ENCODE data around the gene RCBTB2. TPM values are rescaled to one million over a fixed set of nuclear protein-coding genes. Genes with fewer than 3 reads are reported as not detected.
"Not testable (repeated sequence)": the region's sequence is repeated elsewhere in the genome, so short reads cannot be mapped to it uniquely, and the experiment has no call there.

RCBTB2 gene
- total RNA-seq, result 10 to 100 TPM in 1 of 4 donors, 1 to 10 TPM in 3; 7.0 to 10.6 (median 8.5) TPM

DNA sequence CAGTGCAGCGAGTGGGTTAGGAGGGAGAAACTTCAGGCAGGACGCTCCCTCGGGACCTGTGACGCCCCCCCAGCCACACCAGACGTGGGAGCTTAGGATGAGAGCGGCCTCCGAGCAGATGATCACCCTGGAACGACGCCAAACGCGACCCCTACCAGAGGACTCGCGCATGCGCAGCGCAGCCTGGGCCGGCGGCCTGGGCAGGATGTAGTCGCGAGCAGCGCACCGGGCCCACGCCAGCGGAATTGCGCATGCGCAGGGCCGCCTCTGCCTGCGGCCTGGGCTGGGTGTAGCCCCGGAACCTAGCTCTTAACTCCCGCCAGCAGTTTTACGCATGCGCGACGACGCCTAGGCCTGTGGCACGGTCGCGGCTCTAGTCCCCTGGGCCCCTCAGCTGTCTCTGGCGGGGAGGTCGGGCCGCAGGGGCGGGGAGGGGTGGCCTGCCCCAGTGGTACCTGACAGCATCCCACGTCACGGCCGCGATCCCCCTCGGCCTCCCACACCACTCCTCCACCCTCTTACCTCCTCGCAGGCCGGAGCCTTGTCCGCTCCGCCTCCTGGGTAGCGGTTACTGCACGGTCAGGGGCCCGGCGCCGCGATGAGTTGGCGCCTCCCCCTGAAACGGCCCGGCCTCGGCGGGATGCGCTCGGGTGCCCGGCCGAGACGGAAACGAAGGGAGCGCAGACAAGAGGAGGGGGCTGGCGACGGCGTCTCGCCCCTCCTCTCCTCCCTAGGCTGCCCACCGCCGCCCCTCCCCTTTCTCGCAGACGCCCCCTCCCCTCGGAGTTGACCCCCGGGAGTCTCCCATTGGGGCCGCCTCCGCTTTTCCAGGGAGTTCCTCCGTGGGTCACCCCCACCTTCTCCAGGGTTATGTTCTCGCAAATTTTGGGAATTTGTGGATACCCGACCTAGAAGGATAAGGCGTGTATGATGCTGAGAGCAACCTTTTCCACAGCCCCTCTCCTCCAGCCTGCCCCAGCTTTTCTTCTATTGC is at the start of gene RCBTB2:
Gene RCBTB2 (minus strand): TSS at position 575 of the 994 bp plus-strand sequence. CDS start 11,141 bp downstream, outside the sequence.
- H3K36me3 ChIP-seq, result no peaks in the 10 kb centered on the region
- WGBS, 2 donors, result 0 to 1% methylated on average over 60 to 81 of the region's 84 CpGs
- peak; percentile 85 to 96 for TF ChIP-seq POLR2A (IDR thresholded peaks at IDR 0.05)
- TF ChIP-seq EP300 (IDR thresholded peaks at IDR 0.05), result peak; percentile 79 to 99
- TF ChIP-seq, protein P1, sequence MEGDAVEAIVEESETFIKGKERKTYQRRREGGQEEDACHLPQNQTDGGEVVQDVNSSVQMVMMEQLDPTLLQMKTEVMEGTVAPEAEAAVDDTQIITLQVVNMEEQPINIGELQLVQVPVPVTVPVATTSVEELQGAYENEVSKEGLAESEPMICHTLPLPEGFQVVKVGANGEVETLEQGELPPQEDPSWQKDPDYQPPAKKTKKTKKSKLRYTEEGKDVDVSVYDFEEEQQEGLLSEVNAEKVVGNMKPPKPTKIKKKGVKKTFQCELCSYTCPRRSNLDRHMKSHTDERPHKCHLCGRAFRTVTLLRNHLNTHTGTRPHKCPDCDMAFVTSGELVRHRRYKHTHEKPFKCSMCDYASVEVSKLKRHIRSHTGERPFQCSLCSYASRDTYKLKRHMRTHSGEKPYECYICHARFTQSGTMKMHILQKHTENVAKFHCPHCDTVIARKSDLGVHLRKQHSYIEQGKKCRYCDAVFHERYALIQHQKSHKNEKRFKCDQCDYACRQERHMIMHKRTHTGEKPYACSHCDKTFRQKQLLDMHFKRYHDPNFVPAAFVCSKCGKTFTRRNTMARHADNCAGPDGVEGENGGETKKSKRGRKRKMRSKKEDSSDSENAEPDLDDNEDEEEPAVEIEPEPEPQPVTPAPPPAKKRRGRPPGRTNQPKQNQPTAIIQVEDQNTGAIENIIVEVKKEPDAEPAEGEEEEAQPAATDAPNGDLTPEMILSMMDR (IDR thresholded peaks at IDR 0.05), result peak in 1 of 5 experiments; percentile 8
- no peaks in the 10 kb centered on the region for H3K27me3 ChIP-seq
- peaks cover 0 to 29% (median 11%) of the 10 kb centered on the region in 4 donors for H3K4me1 ChIP-seq
- peak within 1 kb of the TSS; percentile 97 to 99 (median 98) for H3K27ac ChIP-seq
- peak within 1 kb of the TSS; percentile 63 to 88 (median 75) for H3K4me3 ChIP-seq
- H3K9me3 ChIP-seq, result peaks cover 0 to 2% (median 0%) of the 10 kb centered on the region in 4 donors
- peak; percentile 93 to 97 for DNase-seq (ENCODE audit: low spot score in 2 of 2)

DNA sequence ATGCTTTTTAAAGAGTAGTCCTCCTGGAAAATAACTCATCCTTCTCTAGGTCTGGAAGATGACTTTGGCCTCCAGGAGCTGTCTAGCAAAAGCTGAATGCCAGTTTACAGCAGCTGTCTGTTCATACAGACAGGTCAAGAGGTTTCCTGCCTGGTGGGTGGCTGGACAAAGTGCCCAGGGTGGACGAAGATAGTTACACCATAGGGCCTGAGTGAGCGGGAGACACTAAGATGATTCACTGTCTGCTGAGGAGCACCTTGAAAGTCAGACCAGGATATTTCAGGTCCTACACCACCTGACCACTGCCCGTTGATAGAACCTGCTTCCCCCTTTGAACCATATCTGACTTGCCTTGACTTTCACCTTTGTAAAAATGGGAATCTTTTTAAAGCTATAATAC is 49.2 kb upstream of the RCBTB2 start:
- Histone ChIP-seq H3K9me3 (no peaks in the 10 kb centered on the region), H3K4me3 (no peak overlapping the region), H3K27me3 (no peaks in the 10 kb centered on the region), H3K4me1 (peaks cover 0 to 78% (median 34%) of the 10 kb centered on the region in 4 donors), H3K27ac (peak overlapping the region in 2 of 4 donors; percentile 74 to 80), H3K36me3 (no peaks in the 10 kb centered on the region)
- TF ChIP-seq POLR2A (IDR thresholded peaks at IDR 0.05), result no peak
- TF ChIP-seq EP300 (IDR thresholded peaks at IDR 0.05), result no peak
- TF ChIP-seq, protein P1 (IDR thresholded peaks at IDR 0.05), result no peak
- WGBS, 2 donors, result 84 to 88% methylated on average over 3 of the region's 3 CpGs
- no peak for DNase-seq (ENCODE audit: low spot score in 2 of 2)

DNA sequence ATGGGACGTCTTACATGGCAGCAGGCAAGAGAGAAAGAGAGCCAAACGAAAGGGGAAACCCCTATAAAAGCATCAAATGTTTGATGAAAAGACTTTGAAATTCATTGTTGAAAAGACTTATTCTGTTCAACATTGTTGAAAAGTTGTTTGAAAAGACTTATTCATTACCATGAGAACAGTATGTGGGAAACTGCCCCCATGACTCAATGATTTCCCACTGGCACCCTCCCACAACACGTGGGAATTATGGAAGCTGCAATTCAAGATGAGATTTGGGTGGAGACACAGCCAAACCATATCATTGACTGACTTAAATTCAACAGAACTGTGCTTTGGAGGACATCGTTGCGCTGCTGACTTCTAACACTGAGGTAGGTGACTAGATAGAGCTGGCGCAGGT is 48.0 kb upstream of the RCBTB2 start:
- Histone ChIP-seq H3K36me3 (no peaks in the 10 kb centered on the region), H3K4me3 (no peak overlapping the region), H3K9me3 (no peaks in the 10 kb centered on the region), H3K27ac (peak overlapping the region in 3 of 4 donors; percentile 14 to 80 (median 74)), H3K4me1 (peaks cover 0 to 66% (median 27%) of the 10 kb centered on the region in 4 donors), H3K27me3 (no peaks in the 10 kb centered on the region)
- TF ChIP-seq POLR2A (IDR thresholded peaks at IDR 0.05), result no peak
- TF ChIP-seq, protein P1 (IDR thresholded peaks at IDR 0.05), result no peak
- TF ChIP-seq EP300 (IDR thresholded peaks at IDR 0.05), result peak in 1 of 2 donors; percentile 48
- DNase-seq (ENCODE audit: low spot score in 2 of 2), result no peak
- 59 to 62% methylated on average over 6 of the region's 6 CpGs for WGBS, 2 donors

DNA sequence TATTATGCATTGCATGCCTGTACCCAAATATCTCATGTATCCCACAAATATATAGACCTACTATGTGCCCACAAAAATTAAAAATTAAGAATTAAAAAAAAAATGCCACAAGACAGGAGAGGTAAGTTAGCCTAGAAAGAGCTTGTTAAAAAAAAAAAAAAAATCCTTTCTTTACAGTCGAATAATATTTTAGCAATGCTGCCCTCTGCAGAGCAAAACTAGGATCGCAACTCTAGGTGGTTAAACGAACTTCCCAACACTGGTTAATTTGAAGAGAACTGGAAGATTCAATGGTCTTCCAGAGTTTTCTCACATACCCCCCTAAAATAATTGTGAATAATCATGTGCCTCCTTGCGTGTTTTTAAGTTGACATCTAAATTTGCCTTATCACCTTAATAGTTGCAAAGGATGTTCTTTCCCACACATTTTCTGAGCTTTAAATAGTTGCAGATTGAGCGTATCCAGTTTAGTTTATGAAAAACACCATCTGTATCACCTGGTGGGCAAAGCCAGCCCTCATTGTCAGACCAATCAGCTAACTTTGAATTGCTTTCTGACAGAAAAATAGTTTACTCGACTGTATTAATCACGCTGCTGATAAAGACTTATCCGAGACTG is 47.4 kb upstream of the RCBTB2 start:
- peak; percentile 85 to 99 for DNase-seq (ENCODE audit: low spot score in 2 of 2)
- H3K27ac ChIP-seq, result peak overlapping the region in 3 of 4 donors; percentile 14 to 80 (median 42)
- H3K9me3 ChIP-seq, result no peaks in the 10 kb centered on the region
- no peaks in the 10 kb centered on the region for H3K36me3 ChIP-seq
- TF ChIP-seq POLR2A (IDR thresholded peaks at IDR 0.05), result no peak
- TF ChIP-seq, protein P1 (IDR thresholded peaks at IDR 0.05), result peak; percentile 60 to 77 (median 71)
- H3K4me1 ChIP-seq, result peaks cover 0 to 60% (median 23%) of the 10 kb centered on the region in 4 donors
- 50 to 53% methylated on average over 8 of the region's 8 CpGs for WGBS, 2 donors
- H3K4me3 ChIP-seq, result no peak overlapping the region
- H3K27me3 ChIP-seq, result no peaks in the 10 kb centered on the region

DNA sequence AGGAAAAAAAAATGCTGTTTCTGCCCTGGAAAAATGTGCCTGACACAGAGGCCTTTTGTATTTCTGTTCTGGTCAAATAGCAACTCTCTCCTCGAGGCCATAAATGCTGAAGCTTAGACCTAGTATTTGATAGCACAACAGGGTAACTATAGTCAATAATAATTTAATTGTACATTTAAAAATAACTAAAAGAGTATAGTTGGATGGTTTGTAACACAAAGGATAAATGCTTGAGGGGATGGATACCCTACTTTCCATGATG is 47.0 kb upstream of the RCBTB2 start:
- DNase-seq (ENCODE audit: low spot score in 2 of 2); H3K27me3 ChIP-seq; H3K4me3 ChIP-seq; H3K9me3 ChIP-seq; H3K36me3 ChIP-seq: not testable (repeated sequence)
- Histone ChIP-seq H3K27ac (peak overlapping the region; percentile 9 to 80 (median 29)), H3K4me1 (peaks cover 0 to 56% (median 19%) of the 10 kb centered on the region in 4 donors)
- 50 to 58% methylated on average over 1 of the region's 1 CpG for WGBS, 2 donors
